HG03378 (cell line): ENCODE results near the gene SCD5.

Source experiments
- ATAC-seq: cut with Tn5 transposase; IDR thresholded peaks from one replicate; pipeline ENCODE4 v1.9.1; 2021; ENCODE audit warnings: mild to moderate bottlenecking, moderate library complexity; ENCODE audit not compliant: unreplicated experiment

Gene SCD5

DNA sequence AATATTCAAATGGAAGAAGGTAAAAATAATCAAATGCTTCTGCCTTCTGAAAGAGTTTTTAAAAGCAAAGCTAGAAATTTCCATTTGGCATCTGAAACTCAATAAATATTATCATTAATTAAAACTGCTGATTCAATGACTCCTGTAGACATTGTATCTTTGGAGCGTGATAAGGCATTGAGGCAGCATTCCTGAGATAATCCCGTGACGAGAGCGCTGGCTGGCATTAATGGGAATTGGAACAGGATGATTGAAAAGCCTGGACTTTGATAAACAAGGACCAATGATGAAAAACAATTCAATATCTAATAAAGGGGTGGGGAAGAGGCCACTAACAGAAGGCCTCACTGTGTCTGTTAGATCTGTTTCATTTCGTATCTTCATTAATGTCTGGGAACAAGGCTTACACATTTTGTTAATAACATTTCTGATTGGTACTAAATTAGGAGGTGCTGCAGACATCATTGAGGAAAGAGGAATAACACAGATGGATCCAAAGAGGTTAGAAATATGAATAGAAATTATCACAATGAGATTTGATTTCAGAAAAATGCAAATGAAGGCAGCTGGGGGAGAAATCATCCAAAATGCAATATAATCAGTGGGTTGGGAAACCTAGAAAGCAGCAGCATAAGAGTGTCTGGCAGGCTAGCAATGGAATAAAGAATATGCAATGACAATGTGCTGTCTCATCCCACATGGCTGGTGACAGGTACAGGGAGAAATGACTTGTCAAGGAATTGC lies 102.3 kb downstream of the SCD5 start:
- no peak for ATAC-seq

DNA sequence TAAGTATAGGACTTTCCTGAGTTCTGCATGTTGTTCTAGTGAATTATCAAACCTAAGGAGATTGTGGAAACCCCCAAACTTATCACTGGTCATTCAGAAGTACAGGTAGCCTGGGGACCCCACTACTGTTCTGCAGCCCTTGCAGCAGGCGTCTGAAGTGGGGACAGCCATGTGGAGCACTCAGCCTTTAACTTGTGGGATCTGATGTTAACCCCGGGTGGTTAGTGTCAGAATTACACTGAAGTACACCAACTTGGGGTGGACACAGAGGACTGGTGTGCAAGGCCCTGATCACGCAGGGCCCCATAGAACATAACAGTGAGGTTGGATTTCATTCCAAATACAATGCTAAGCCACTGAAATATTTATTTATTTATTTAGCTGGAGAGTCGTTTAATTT lies 103.7 kb downstream of the SCD5 start:
- no peak for ATAC-seq

DNA sequence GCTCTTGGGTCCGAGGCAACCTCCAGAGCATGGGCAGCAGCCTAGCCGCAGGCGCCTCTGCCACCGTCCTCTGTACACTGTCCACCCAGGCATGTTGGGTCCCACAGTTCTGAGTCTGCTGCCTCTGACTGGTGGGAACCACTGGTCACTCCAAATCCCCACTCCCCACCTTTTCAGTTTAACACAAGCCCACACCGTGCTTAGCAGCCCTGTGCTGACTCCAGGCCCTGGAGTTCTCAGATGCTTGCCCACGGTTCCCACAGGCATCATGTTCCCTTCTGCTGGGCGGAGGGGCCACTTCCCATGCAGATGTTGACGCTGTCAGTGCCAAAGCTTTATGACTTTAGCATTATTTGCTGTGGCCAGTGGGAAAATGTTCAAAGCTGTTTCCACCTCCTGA lies 104.5 kb downstream of the SCD5 start:
- no peak for ATAC-seq

DNA sequence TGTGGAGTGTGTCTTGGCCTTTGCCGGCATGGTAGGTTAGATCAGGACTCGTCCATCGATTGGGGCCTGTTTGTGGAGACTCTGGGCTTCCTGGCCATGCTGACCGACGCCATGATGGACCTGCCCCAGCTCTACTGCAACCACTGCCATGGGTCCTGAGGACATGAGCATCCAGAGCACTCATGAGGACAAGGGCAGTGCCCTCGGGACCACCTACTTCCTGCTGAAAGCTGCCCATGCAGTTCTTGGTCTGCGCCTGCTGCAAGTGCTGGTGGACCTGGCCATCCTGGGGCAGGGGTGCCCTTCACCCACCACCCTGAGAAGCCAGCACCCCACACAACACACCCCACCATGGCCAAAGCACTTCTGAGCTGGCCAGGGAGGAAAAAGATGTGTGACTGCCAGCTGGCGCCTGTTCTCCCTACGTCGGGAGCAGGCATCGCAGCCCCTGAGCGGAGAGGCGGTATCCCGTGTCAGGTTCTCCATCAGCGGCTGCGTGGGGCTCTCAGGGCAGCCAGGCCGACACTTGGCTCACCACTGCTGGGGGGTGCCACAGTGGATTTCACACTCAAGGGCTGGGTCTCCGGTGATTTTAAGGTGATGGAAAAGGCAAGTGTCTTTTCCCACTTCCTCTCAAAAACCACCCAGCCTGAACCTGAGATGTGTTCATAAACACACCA lies 106.4 kb downstream of the SCD5 start:
- ATAC-seq: no peak

DNA sequence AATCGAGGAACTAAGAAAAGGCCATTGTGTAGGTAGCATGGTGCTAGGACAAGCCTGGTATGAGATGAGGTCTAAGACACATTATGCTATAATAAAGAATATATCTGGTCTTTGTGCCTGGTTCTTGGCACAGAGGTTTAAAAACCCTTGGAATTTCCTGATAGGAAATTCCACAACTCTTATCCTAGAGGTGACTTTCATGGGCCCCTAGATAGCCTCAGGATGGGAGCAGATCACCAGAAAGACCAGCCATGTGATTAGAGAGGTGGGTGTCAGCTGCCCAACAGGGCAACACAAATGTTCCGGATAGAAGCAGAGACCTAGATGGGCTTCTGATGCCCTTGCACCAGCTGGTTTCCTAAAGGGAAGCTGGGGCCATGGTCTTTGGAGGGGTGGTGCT lies 107.2 kb downstream of the SCD5 start:
- ATAC-seq: no peak

DNA sequence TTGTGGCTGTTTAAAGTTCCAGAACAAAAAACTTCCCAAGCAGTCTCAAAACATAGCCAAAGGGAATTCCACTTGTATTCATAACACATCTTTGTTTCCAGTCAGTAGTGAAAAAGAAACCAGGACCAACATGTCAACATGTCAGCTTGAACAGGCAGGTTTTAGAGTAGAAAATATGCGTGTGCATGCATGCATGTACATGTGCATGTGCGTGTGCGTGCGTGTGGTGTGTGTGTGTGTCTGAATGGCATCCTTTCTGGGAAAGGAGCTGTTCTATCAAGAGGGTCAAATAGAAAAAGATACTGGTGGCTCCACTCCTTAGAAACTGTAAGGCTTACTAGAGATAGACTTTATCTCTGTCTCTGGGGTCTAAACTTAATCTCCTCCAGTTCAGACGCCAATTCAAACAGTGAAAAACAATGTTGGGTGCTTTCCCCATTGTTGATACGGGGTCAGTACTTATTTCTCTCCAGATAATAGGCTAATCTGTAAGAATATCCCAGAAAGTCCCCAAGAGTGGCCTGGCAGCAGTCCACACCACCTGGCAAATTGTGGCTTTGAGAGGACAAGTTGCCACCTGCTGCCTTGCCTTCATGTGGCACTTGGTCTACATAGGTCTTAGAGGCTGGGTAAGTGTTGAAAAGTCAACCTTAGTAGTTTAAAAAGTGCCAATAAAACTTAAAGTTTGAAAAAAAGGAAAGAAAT lies 110.4 kb downstream of the SCD5 start:
- ATAC-seq: no peak

DNA sequence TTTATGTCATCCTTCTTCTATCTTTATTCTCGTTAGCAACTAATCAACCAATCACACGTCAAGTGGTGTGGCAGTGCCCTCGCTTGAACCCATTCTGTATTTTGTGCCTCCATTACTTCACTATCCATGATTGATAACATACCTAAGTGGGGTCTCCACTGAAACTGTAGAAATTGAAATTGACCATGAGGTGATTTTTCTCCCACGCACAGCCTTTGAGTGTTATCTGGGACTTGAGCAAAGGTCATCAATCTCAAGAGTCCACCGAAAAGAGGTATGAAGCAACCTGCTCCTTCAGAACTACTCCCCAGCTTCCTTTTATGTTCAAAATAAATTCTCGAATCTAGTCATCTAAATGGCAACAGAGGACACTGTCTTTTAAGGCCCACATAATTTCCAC lies 111.1 kb downstream of the SCD5 start:
- no peak for ATAC-seq

DNA sequence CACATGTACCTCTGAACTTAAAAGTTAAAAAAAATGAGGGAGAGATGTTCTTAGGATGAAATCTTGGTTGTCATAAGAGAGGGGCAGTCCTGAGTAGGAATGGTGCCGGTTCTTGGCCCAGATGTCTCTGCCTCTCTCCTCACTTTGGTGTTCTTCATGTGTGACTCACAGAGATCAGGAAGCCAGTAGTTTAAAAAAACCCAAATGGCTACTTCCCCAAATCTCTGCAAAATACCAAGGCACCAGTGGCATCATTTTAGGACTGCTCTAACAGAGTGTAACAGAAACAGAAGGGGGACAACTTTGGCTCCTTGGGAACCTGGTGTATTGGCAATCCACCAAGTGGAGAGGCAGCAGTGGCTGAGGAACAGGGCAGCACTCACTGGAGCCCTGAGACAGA lies 116.8 kb downstream of the SCD5 start:
- ATAC-seq: no peak

DNA sequence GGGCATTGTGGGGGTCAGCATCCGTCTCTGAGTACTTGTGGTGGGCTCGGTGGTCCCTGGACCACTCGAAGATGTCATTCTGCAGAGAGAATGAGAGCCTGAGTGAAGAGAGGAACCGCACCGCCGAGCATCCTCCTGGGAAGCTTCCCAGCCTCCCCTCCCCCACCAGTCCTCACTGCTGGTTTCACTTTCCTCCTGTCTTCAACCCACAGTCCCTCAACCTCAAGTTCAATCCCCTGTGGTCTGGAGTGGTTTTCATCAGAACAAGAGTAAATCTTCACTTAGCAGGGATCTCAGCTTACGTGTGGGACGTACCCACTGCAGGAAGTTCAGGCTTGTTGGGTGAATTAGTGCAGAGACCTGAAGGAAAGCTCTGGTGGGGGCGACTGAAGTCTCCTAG lies 117.8 kb downstream of the SCD5 start:
- ATAC-seq: no peak

DNA sequence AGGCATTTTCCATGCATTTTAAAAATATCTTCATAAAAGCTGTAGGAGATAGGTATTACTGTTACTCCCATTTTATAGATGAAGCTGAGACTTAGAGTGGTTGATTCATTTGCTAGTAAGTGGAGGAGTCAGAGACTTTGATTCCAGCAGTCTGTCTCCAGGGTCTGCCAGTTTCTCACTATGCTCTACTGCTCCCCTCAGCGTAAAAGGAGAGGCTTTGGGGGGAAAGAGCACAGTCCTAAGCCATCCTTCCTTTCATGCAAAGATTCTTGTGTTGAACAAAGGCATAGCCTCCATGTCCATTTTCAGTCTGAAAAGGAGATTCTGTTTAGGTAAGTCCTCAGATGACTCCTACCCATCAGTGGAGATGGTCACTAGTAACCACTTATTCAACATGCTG lies 119.1 kb downstream of the SCD5 start:
- no peak for ATAC-seq

DNA sequence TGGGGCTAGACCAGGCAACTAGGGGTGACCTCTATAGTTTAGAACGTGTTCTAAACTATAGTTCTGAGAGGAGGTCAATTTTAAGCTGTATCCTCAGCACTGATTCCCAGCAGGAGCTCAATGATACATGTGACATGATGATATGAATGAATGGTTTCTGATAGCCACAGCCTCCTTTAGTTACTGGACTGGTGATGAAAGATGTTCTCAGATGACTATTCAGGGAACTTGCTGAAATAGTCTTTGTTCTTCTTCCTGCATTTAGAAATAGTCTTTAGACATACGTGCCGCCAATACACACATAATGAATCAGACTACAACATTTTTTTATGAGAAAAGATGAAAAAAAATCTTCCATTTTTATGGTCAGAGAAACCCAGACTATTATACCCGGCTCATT lies 120.5 kb downstream of the SCD5 start:
- no peak for ATAC-seq

DNA sequence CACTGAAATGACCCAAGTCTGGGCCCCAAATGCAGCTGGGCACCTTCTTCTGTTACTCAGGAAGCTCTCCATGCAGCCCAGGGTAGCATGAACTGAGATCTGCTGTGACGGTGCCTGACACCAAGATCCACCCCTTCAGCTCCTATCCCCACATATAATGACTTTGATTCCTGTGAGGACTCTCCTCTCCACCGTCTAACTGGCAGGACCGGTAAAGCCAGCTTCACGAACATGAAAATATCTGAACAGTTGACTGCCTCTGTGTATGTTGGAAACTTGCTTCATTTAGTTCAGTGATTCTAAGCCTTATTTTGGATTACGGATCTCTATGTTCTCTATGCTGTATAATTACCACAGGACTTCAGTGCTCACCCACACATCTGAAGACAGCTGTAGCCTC lies 121.3 kb downstream of the SCD5 start:
- no peak for ATAC-seq

DNA sequence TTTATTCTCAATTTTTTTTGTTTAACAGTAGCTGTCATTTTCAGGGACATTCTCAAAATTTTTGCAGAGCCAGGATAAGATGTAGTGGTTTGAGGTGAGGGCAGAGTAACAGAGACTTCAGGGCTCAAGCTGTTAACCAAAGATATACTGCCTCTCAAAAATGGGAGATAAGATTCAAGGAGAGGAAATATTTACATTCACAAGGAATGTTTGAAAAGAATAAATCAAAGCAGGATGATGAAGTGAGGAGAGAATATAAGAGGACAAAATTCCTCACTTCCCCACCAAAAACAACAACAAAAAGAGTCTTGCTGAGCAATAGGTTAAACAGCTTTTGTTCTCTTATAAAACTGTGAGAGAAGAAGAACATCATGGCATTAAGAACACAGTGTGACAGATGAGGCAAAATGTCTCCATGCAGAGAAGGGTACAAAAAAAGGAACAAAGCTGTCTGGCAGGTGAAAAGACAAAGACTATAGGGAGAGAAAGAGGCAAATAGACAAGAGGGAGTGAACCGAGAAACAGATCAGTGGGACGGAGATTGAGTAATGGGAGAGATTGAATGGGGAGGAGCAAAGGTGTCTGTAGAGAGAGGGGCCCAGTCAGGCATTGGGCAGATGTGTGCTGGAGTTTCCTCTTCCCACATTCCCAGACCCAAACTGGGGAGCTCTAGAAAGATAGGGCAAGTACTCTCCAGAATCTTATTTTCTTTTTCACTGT lies 130.7 kb downstream of the SCD5 start:
- ATAC-seq: no peak

DNA sequence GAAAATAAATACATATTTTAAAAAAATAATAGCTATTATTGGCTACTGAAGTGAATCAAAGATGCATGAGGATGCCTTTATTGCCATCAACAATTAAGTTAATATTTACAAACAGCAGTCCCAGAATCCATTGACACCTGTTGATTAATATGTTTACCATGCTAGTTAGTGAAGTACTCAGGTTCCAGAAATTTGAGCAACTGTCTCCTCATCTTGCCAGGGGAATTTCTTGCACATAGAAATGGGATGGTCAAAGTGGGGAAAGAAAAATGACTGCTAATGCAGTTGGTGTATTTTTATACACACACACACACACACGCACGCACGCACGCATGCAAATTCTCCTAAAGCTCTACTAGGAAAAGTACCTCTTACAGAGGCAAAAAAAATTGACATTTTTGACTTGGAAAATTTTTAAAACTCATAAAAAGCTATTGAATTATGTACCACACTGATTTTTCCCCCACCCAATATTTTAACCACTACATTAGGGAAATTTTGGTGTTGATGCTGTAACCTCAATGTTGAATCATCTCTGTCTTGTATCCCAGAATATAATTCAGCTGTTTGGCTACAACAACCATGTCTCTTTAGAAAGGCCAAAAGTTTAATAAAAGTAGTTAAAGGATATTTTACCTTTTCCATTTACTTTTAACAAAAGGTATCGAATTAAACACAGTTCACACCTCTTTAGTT lies 131.5 kb downstream of the SCD5 start:
- ATAC-seq: no peak

DNA sequence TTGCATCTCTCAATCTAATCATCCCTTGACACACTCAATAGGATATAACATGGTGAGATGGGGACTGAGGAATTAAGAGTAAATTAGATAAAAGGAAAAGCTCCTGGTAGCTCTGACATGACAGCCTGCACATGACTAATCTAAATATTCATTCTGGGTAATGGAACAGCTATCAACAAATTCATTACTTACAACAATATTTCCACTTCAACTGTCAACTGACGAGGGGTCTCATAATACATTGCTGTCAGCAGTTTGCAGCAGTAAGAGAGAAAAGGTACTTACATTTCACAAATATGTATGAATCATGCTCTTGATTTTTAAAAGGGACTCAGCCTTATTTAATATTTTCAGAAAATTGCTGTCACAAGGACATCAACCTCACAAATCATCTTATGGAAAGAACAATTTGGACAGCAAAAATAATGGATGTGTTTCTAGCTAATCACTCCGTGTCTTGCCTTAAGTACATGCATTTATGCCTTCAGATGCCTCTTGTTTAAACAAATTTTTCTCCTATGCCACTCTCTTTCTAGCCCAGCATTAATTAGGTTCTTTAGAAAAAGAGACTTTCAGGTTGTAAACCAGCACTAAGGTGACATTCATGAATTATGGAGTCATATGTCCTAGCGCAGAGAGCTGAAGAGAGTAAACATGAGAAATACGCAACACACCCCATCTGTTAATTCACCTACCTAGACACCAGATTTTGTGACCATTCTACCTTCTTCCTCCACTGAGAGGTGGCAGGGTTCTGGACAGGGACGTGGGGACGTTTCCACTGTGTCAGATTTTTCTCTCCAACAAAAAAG lies 137.2 kb downstream of the SCD5 start:
- no peak for ATAC-seq

DNA sequence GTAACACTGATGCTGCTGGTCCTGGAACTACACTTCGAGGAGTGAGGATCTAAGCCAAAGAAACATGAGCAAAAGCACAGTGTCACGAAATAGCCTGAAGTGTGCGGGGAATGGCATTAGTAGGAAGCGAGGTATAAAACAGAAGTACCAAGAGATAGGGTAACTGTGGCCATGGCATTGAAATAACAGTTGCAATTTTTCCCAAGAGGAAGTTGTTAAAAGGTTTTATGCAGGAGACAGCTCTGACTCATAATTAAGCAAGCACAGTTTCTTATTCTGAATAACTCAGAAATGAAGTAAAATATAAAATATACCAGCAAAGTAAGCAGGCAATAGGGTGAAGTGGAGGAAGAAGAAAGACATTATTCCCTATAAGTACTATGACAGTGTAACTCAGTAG lies 146.5 kb downstream of the SCD5 start:
- ATAC-seq: no peak

DNA sequence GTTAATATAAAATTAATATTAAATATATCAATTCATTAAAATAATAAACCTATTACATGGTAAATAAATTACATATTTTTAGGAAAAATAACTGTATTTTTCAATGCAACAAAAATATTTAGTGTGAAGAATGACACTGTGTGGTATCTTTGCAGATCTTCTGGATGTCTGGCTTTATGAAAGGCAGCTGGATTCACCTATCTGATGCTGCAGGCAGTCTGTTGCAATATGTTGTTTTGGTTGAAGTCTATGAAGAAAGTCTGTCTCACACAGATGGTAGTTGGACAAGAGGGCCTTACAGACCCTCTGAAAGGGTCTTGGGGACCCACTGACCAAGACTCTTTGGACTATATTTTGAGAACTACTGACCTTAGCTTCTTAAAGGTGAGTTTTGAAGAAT lies 147.7 kb downstream of the SCD5 start:
- ATAC-seq: no peak

DNA sequence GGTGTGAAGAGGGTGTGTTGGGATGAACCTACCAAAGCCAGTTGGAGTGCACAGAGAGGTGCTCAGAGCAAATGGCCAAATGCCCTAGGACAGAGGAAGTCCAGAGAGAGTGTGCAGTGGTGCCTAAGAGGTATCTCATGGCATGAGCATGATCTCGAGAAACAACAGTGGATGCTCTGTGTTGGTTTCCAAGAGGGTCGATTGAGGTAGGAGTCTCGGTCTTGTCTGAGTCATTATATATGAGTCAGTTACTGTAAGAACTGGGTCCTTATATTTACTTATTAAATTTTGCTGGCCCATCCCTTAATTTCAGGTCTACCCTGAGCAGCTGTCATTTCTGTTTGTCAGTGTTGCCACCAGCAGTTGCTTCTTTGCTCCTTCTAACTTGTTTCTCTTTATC lies 150.2 kb downstream of the SCD5 start:
- no peak for ATAC-seq

DNA sequence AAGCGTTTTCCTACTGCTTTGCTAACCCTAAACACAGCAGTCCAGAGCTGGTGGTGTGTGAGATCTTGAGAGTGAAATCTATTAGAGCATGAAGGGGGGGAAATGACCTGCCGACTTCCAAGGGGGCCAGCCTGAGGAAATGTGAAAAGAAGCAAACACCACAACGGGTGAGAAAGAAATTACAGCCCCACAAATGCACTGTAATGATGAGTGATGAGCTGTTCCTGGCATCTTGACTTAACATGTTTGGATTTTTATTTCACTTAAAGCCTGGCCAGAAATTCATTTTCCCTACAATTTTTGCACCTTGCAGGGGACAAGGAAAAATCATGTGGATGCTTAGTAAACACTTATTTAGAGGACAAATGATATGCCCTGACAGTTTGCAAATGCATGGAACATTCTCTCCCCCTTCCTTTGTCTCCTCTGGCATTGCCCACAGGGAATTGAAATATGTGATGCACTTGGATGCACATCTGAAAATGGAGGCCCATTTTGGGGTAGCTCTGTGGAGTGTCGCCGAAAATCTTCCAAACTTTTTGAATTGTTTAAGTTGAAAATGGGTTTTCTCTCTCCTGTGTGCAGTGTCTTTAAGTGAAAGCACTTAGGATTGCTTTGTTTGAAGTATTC lies 152.5 kb downstream of the SCD5 start:
- no peak for ATAC-seq

DNA sequence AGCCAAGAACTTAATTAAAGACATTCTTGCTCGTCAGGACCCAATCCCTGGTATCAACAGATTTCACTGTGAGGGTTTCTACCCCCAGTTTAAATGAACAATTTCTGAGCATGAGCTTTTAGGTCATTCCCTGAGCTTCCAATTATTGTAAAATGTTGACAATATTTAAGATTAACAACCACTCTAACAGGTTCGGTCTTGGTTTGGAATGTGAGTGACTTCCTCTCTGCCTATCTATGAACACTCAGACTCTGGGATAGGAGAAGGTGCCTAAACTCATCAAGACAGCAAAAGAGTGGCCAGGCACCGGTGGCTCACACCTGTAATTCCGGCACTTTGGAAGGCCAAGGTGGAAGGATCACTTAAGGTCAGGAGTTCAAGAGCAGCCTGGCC lies 153.9 kb downstream of the SCD5 start:
- ATAC-seq: no peak
